Muscle layer of colon (tissue), 2 donors: Measurements from ENCODE around the gene TERB1.

ENCODE experiments used
- H3K27ac ChIP-seq: one replicate; pipeline ENCODE4 v1.7.0; 2013; ENCODE audit warnings: low read depth, mild to moderate bottlenecking, low read length, moderate library complexity
- H3K27me3 ChIP-seq, 2 donors: one replicate each; pipeline ENCODE4 v1.7.0; 2013; ENCODE audit warnings: low read length in 2 of 2, mild to moderate bottlenecking in 2 of 2; ENCODE audit not compliant: insufficient read depth in 2 of 2, control insufficient read depth in 1 of 2
- H3K36me3 ChIP-seq: one replicate; pipeline ENCODE4 v1.7.0; 2013; ENCODE audit warnings: mild to moderate bottlenecking, low read length; ENCODE audit not compliant: insufficient read depth
- H3K4me1 ChIP-seq: one replicate; pipeline ENCODE4 v1.7.0; 2013; ENCODE audit warnings: mild to moderate bottlenecking, low read length; ENCODE audit not compliant: insufficient read depth
- H3K4me3 ChIP-seq, 2 donors: one replicate each; pipeline ENCODE4 v1.7.0; 2013; ENCODE audit warnings: low read length in 2 of 2, low read depth in 1 of 2, mild to moderate bottlenecking in 1 of 2, moderate library complexity in 1 of 2
- H3K9ac ChIP-seq: one replicate; pipeline ENCODE4 v1.7.0; 2013; ENCODE audit warnings: low read length
- H3K9me3 ChIP-seq: one replicate; pipeline ENCODE4 v1.7.0; 2013; ENCODE audit warnings: mild to moderate bottlenecking, low read length
- donor health status: abdominal sarcoma.
- donor health status: Adenocarcinoma of cecum.

The TERB1 gene

GRCh38 chr16:66758086-66758485 is 43.3 kb downstream of the TERB1 start:
- no peaks in the 10 kb centered on the region for H3K9me3 ChIP-seq
- no peaks in the 10 kb centered on the region for H3K4me1 ChIP-seq
- H3K36me3 ChIP-seq: no peaks in the 10 kb centered on the region
- H3K27me3 ChIP-seq: no peaks in the 10 kb centered on the region
- H3K27ac ChIP-seq: no peak overlapping the region
- H3K9ac ChIP-seq: no peak overlapping the region
- no peak overlapping the region for H3K4me3 ChIP-seq

GRCh38 chr16:66754819-66755218 is 46.6 kb downstream of the TERB1 start:
- Histone ChIP-seq H3K27me3 (no peaks in the 10 kb centered on the region), H3K9ac (no peak overlapping the region), H3K36me3 (peaks cover 8% of the 10 kb centered on the region), H3K9me3 (no peaks in the 10 kb centered on the region), H3K4me3 (no peak overlapping the region), H3K4me1 (peaks cover 10% of the 10 kb centered on the region), H3K27ac (no peak overlapping the region)

- Histone ChIP-seq H3K27ac (no peak overlapping the region), H3K4me1 (peaks cover 16% of the 10 kb centered on the region), H3K4me3 (no peak overlapping the region), H3K36me3 (peaks cover 10% of the 10 kb centered on the region), H3K9me3 (no peaks in the 10 kb centered on the region), H3K27me3 (no peaks in the 10 kb centered on the region), H3K9ac (no peak overlapping the region)
Measured at GRCh38 chr16:66754211-66754610, 47.2 kb downstream of the TERB1 start.

GRCh38 chr16:66752958-66753357 is 48.4 kb downstream of the TERB1 start:
- H3K9ac ChIP-seq: no peak overlapping the region
- peaks cover 21% of the 10 kb centered on the region for H3K4me1 ChIP-seq
- H3K36me3 ChIP-seq: peaks cover 21% of the 10 kb centered on the region
- H3K9me3 ChIP-seq: no peaks in the 10 kb centered on the region
- no peaks in the 10 kb centered on the region for H3K27me3 ChIP-seq
- H3K27ac ChIP-seq: no peak overlapping the region
- no peak overlapping the region for H3K4me3 ChIP-seq

- Histone ChIP-seq H3K27ac (no peak overlapping the region), H3K4me3 (peak overlapping the region in 1 of 2 donors; percentile 34), H3K36me3 (peaks cover 26% of the 10 kb centered on the region), H3K27me3 (no peaks in the 10 kb centered on the region), H3K4me1 (peaks cover 21% of the 10 kb centered on the region), H3K9me3 (no peaks in the 10 kb centered on the region), H3K9ac (no peak overlapping the region)
Measured at GRCh38 chr16:66752379-66752778, 49.0 kb downstream of the TERB1 start.

GRCh38 chr16:66751992-66752322 is 49.4 kb downstream of the TERB1 start:
- Histone ChIP-seq H3K4me3 (peak overlapping the region; percentile 34 to 44), H3K9ac (peak overlapping the region; percentile 28), H3K4me1 (peaks cover 23% of the 10 kb centered on the region), H3K27me3 (no peaks in the 10 kb centered on the region), H3K9me3 (no peaks in the 10 kb centered on the region), H3K27ac (peak overlapping the region; percentile 27), H3K36me3 (peaks cover 30% of the 10 kb centered on the region)

GRCh38 chr16:66751303-66751991 is 49.9 kb downstream of the TERB1 start, which contains the start of gene DYNC1LI2:
Gene DYNC1LI2, minus strand, starts transcription at chr16:66751609. Its CDS starts 18 bp downstream, at chr16:66751591.
- Histone ChIP-seq H3K9ac (peak within 1 kb of the TSS; percentile 99), H3K9me3 (no peaks in the 10 kb centered on the region), H3K27me3 (no peaks in the 10 kb centered on the region), H3K4me1 (peaks cover 27% of the 10 kb centered on the region), H3K36me3 (peaks cover 35% of the 10 kb centered on the region), H3K4me3 (peak within 1 kb of the TSS; percentile 82 to 94), H3K27ac (peak within 1 kb of the TSS; percentile 88)

GRCh38 chr16:66751053-66751302 is 50.4 kb downstream of the TERB1 start:
- Histone ChIP-seq H3K4me3 (peak overlapping the region; percentile 82 to 94), H3K9ac (peak overlapping the region; percentile 99), H3K36me3 (peaks cover 39% of the 10 kb centered on the region), H3K9me3 (no peaks in the 10 kb centered on the region), H3K27me3 (no peaks in the 10 kb centered on the region), H3K4me1 (peaks cover 27% of the 10 kb centered on the region), H3K27ac (peak overlapping the region; percentile 88)

GRCh38 chr16:66750279-66751052 is 50.9 kb downstream of the TERB1 start:
- no peaks in the 10 kb centered on the region for H3K27me3 ChIP-seq
- peaks cover 40% of the 10 kb centered on the region for H3K36me3 ChIP-seq
- peak overlapping the region; percentile 82 to 94 for H3K4me3 ChIP-seq
- peak overlapping the region; percentile 99 for H3K9ac ChIP-seq
- no peaks in the 10 kb centered on the region for H3K9me3 ChIP-seq
- peak overlapping the region; percentile 88 for H3K27ac ChIP-seq
- peaks cover 27% of the 10 kb centered on the region for H3K4me1 ChIP-seq

GRCh38 chr16:66746682-66747081 is 54.7 kb downstream of the TERB1 start:
- peak overlapping the region; percentile 13 for H3K27ac ChIP-seq
- peaks cover 38% of the 10 kb centered on the region for H3K4me1 ChIP-seq
- no peak overlapping the region for H3K9ac ChIP-seq
- H3K36me3 ChIP-seq: peaks cover 56% of the 10 kb centered on the region
- H3K27me3 ChIP-seq: no peaks in the 10 kb centered on the region
- no peaks in the 10 kb centered on the region for H3K9me3 ChIP-seq
- no peak overlapping the region for H3K4me3 ChIP-seq

- H3K4me3 ChIP-seq: no peak overlapping the region
- peaks cover 45% of the 10 kb centered on the region for H3K4me1 ChIP-seq
Measured at GRCh38 chr16:66746048-66746447, 55.3 kb downstream of the TERB1 start.

More at GRCh38 chr16:66746048-66746447, 55.3 kb downstream of the TERB1 start:
- H3K27ac ChIP-seq: peak overlapping the region; percentile 13
- H3K36me3 ChIP-seq: peaks cover 56% of the 10 kb centered on the region
- no peaks in the 10 kb centered on the region for H3K9me3 ChIP-seq
- H3K9ac ChIP-seq: no peak overlapping the region
- no peaks in the 10 kb centered on the region for H3K27me3 ChIP-seq
